Myocyte (in vitro differentiated cells): ENCODE data around the gene TBXT. TPM values are rescaled to one million over a fixed set of nuclear protein-coding genes. Genes with fewer than 3 reads are reported as not detected.

ENCODE experiments used
- DNase-seq: peaks from one replicate; pipeline ENCODE4 v3.0.0-alpha.2; 2012; ENCODE audit warnings: low read depth
- total RNA-seq: library from RNA; depleted of rRNA; stranded (reverse); fragments of >200 nt; gene quantifications from 2 replicates; pipeline ENCODE4 v1.2.3, GENCODE V29; 2014

The TBXT gene
- total RNA-seq, 1 donor from 2014 or later = not detected

DNA sequence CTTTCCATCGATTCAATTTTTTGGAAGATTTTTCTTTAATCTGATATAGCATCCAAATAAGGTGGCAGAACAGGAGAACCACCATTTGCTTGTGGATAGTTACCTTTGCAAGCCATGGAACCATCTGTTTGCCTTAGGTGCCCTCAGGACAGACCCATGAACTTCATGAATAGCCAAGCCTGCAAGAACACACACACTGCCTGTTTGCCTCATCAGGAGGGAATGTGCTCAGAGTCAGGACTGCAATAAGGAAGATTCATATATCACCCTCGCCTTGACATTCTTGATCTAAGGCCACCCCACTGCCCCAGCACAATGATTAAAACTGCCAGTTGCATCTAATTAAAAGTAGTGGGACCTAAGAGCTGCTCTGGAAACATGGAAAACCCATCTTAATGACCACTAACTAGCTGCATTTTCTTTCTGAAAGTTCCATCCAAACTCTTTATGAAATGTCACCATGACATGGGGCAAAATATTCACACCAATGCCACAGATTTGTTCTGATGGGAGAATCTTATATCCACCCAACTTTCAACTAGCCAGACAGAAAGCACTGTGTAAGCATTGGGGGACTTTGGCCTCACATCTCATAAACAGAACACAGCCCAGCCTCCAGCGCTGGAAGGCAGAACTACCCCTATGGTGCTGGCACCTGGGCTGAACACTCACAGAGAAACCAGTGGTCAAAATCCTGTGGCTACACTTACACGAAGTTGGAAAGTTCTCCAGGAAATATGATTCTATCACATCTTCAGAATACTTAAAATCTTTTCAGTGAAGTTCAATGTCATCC, 48.3 kb downstream of the TBXT start:
- DNase-seq = peak; percentile 16

DNA sequence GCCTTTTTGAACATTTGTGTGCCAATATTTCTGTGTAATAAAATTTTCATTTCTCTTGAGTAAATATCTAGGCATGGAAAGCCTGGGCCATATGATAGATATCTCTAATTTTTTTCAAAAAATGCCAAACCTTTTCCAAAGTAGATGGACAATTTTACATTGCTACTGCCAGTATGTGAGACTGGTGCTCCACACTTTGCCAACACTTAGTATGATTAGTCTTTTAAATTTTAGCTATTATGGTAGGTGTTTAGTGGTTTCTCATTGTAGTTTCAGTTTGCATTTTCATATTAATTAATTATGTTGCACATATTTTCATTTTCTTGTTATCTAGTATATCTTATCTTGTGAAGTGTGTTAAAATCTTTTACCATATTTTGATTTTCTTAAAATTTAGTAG, 52.0 kb downstream of the TBXT start:
- no peak for DNase-seq

DNA sequence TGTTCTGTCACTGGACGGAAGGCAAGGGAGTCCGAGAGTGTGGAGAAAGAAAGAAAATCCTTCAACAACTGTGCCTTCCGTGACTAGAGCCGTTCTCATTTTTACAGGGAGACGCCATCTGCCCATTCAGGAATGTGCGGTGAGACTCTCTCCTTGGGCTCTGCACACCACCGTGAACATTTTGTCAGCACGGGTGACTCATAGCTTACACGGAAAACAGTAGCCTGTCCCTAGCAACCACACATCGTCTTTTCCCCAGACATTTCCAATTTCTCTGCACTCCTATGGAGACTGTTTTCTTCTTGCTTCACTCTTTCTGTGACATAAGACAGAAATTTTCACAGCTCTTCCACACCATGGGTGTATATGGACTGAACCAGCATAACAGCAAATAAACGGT, 55.1 kb downstream of the TBXT start:
- peak; percentile 97 for DNase-seq

GRCh38 chr6:166109608-166110007, 58.0 kb downstream of the TBXT start:
- DNase-seq = no peak

Other genes with a start within 250 kb of the TBXT start
- gene PRR18, start 140.5 kb upstream of the TBXT start, total RNA-seq = 0.21 TPM in 1 of 2 replicates, not detected in the other
- 28.8 and 38.1 TPM in 2 replicates for gene SFT2D1, start 174.7 kb upstream of the TBXT start, total RNA-seq
- gene MPC1, start 215.1 kb upstream of the TBXT start, total RNA-seq = 34.2 and 85.5 TPM in 2 replicates